Measurements from ENCODE around the gene PET100.

- TF ChIP-seq RAD21 (conservative IDR thresholded peaks at IDR 0.05 in 1 of 2, IDR thresholded peaks at IDR 0.05 in 1 of 2) (no peak), BHLHE40 (IDR thresholded peaks at IDR 0.05; ENCODE audit: low read depth, low read length) (no peak), RARB (CRISPR knock-in tag; IDR thresholded peaks at IDR 0.05) (no peak), RFX5 (IDR thresholded peaks at IDR 0.05) (no peak)
- TF ChIP-seq, protein P1, sequence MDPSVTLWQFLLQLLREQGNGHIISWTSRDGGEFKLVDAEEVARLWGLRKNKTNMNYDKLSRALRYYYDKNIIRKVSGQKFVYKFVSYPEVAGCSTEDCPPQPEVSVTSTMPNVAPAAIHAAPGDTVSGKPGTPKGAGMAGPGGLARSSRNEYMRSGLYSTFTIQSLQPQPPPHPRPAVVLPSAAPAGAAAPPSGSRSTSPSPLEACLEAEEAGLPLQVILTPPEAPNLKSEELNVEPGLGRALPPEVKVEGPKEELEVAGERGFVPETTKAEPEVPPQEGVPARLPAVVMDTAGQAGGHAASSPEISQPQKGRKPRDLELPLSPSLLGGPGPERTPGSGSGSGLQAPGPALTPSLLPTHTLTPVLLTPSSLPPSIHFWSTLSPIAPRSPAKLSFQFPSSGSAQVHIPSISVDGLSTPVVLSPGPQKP (IDR thresholded peaks at IDR 0.05; ENCODE audit: low read depth, low read length), result no peak
- TF ChIP-seq, protein P2, sequence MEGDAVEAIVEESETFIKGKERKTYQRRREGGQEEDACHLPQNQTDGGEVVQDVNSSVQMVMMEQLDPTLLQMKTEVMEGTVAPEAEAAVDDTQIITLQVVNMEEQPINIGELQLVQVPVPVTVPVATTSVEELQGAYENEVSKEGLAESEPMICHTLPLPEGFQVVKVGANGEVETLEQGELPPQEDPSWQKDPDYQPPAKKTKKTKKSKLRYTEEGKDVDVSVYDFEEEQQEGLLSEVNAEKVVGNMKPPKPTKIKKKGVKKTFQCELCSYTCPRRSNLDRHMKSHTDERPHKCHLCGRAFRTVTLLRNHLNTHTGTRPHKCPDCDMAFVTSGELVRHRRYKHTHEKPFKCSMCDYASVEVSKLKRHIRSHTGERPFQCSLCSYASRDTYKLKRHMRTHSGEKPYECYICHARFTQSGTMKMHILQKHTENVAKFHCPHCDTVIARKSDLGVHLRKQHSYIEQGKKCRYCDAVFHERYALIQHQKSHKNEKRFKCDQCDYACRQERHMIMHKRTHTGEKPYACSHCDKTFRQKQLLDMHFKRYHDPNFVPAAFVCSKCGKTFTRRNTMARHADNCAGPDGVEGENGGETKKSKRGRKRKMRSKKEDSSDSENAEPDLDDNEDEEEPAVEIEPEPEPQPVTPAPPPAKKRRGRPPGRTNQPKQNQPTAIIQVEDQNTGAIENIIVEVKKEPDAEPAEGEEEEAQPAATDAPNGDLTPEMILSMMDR (IDR thresholded peaks at IDR 0.05), result no peak
These were observed 35.5 kb downstream of the PET100 start for GRCh38 chr19:7665076-7665475.

All from A549 (cell line).